ENCODE data around the gene F13A1.
"Not testable (repeated sequence)": the region's sequence is repeated elsewhere in the genome, so short reads cannot be mapped to it uniquely, and the experiment has no call there.

The F13A1 gene

GRCh38 chr6:6320901-6321300, 439 bp upstream of the F13A1 start:
- in situ Hi-C loops (cut with MboI; ENCODE audit: low sequenced_read_pairs): no loop called here

DNA sequence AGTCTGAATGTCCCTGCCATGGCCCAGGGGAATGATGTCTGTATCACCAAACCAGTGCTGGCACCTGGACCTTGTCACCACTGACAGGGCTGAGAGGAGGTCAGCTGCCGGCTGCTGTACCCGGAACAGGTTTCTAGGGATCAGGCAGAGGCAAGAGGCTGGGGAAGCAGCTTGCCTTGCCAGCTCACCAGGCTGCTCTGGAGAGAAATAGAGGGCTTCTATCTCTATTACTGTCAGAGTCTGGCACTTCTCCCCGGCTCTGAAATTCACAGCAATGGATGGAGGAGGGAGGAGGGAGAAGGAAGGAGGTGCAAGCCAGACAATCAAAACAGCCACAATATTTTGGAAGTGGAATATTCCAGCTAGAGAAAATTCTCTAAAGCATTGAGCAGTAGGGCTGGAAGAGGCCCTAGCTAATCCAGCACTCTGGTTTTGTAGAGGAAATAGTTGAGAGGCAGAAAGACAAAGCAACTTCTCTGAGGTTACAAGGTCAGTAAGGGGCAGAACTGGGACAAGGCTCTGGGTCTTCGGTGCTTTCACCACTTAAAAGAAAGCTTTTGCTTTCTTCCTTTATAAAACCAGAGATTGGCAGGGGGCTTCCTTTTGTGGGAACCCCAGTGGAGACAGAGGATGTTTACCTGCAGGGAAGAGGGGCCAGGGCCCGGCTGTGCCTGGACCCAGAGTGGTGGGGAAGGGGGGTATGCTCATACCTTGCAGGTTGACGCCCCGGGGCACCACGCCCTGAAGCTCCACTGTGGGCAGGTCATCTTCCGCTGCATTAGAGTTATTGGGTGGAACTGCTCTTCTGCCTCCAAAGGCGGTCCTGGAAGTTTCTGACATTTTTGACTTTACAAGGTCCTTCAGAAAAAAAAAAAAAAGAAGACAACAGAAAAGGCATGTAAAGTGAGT, 2.4 kb downstream of the F13A1 start:
- in situ Hi-C loops (cut with MboI; ENCODE audit: low sequenced_read_pairs): no loop called here

GRCh38 chr6:6317386-6317785, 3.1 kb downstream of the F13A1 start:
- in situ Hi-C loops (cut with MboI; ENCODE audit: low sequenced_read_pairs): no loop called here

GRCh38 chr6:6315660-6316059, 4.8 kb downstream of the F13A1 start:
- in situ Hi-C loops (cut with MboI; ENCODE audit: low sequenced_read_pairs): no loop called here

- in situ Hi-C loops (cut with MboI; ENCODE audit: low sequenced_read_pairs): no loop called here
Observed at GRCh38 chr6:6314596-6314995, 5.9 kb downstream of the F13A1 start.

DNA sequence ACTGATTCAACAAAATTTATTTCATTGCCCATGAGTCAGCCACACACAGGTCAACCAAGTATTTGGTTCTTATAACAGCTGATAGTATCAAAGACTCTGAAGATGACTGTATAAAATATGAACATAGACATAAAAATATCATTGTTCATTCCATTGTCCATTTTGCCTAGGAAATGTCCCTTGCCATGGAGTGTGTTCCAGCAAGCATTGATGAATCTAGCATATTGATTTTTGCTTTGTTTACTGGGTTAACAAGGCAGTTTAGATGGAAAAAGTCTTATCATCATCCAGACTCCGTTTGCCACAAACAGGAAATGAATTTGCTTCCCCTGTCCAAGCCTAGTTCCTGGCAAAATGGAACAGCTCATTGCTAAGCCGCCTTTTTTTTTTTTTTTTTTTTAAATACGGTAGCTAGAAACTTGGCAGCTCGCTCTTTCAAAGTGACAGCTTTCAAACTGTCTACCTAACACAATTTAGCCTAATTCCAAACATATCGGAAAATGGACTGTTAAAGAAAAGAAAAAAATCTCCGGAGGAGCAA, 7.5 kb downstream of the F13A1 start:
- in situ Hi-C loops (cut with MboI; ENCODE audit: low sequenced_read_pairs): no loop called here

GRCh38 chr6:6305575-6305974, 14.9 kb downstream of the F13A1 start:
- in situ Hi-C loops (cut with MboI; ENCODE audit: low sequenced_read_pairs): no loop called here

DNA sequence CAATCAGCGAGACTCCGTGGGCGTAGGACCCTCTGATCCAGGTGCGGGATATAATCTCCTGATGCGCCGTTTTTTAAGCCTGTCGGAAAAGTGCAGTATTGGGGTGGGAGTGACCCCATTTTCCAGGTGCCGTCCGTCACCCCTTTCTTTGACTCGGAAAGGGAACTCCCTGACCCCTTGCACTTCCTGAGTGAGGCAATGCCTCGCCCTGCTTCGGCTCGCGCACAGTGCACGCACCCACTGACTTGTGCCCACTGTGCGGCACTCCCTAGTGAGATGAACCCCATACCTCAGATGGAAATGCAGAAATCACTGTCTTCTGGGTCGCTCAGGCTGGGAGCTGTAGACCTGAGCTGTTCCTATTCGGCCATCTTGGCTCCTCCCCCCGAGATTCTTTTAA, 20.1 kb downstream of the F13A1 start:
- in situ Hi-C loops (cut with MboI; ENCODE audit: low sequenced_read_pairs): not testable (repeated sequence)

DNA sequence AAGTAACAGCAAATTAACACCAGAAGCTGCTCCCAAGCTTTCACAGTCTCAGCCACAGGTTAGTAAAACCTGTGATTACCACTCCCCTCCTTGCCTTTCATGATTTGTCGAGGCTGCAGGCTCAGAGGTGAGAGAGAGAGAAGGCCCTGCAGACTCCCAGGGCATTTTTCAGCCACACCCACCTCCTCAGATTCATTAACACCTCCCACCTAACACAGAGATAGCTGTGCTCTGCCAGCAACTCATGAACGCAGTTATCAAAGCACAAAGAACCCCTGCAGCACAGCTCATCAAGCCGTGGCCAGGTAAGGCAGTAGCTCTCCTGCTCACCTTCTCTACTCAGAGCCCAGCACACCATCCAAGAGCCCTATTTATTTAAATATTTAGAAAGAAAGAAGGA, 27.1 kb downstream of the F13A1 start:
- in situ Hi-C loops (cut with MboI; ENCODE audit: low sequenced_read_pairs): no loop called here

DNA sequence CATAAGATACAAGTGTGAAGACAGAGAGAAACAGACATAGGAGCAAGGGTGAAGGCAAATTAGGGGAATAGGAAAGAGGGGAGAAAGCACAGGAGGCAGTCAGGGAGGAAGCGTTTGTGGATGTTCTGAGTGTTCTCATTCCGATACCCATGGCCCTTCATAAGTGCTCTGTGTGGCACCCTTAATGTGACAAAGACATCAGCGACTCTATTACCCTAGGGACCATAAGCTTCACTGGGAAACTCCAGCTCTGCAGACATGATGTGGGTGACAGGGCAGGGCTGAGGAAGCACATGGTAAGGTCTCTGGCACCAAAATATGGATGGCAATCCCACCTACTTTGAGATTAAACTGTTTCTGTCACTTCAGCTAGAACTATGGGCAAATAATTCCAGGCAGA, 33.0 kb downstream of the F13A1 start:
- in situ Hi-C loops (cut with MboI; ENCODE audit: low sequenced_read_pairs): no loop called here

GRCh38 chr6:6285679-6286078, 34.8 kb downstream of the F13A1 start:
- in situ Hi-C loops (cut with MboI; ENCODE audit: low sequenced_read_pairs): no loop called here

DNA sequence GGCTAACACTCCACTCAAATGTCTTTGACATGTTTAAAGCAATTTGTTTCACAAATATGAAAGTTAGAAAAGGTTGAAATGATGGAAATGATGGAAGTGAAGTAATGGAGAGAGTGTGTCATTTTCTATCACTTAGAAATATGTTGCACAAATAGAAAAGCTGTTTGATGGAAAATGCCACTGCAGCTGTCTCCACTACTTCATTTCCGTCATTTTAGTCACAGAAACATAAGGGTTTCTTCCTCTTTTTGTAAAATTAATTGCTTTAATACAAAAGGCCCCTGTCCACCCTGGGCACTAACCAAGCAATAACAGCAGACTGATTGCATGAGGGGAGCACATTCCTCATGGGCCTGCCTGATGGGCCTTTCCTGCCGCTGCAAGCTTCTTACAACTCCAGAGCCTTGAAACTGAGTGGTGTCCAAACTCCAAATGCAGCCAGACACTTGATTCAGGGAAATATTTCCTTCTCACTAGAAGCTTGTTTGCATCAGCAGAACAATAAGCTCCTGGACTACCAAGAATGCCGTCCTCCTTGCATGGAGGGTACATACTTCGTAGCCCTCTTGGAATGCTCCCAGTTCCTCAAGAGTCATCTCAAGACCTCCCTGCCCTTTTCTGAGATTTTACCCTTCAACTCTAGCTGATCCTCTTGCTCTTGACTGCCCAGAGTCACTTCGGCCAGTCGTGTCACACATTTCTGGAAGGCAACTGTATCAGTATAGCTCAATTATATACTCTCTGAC, 36.1 kb downstream of the F13A1 start:
- in situ Hi-C loops (cut with MboI; ENCODE audit: low sequenced_read_pairs): no loop called here

GRCh38 chr6:6283746-6284145, 36.7 kb downstream of the F13A1 start:
- in situ Hi-C loops (cut with MboI; ENCODE audit: low sequenced_read_pairs): no loop called here

- in situ Hi-C loops (cut with MboI; ENCODE audit: low sequenced_read_pairs): no loop called here
Observed at GRCh38 chr6:6282716-6283115, 37.7 kb downstream of the F13A1 start.

DNA sequence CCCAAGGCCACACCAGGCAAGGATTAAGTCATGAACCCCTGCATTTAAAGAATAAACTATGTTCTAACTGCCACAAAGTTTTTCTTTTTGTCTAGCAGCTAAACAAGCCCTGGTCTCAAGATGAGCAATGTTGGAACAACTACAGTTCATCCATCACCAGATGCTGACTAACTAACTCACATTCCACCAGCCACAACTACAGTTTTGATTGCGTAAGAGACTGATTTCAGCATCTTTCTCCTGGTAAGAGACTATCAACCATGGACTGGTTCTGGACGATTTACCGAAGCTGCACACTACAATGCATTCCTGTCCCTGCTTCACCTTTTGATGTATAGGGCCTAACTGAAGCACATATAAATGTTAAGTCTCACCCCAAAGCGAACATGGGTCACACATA, 43.0 kb downstream of the F13A1 start:
- in situ Hi-C loops (cut with MboI; ENCODE audit: low sequenced_read_pairs): no loop called here

GRCh38 chr6:6270948-6271535, 49.4 kb downstream of the F13A1 start:
- in situ Hi-C loops (cut with MboI; ENCODE audit: low sequenced_read_pairs): no loop called here

DNA sequence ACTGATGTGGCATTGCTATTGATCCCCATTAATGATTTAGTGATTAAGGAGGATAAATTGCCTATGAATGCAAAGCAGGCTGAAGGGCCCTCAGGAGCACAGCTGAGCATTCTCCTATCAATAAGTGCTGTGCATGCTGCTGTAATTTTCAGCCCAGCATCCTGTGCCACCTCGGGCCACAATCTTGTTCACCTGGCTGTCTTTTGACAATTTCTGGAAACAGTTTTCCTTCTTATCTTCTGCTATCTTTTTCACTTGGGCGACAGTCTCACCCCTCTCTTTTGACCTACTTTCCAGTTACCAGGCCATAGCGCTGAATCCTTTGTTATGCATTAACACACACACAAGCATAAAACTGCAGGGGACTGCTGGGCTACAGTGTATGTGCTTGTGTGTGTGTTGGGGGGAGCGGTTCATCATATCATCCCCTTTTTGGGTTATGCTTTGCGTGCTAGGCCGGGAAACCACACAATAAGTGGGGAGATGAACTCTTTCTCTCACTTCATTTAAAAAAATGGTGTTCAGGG, 60.2 kb downstream of the F13A1 start:
- in situ Hi-C loops (cut with MboI; ENCODE audit: low sequenced_read_pairs): no loop called here

GRCh38 chr6:6256886-6257285, 63.6 kb downstream of the F13A1 start:
- in situ Hi-C loops (cut with MboI; ENCODE audit: low sequenced_read_pairs): no loop called here

GRCh38 chr6:6256259-6256658, 64.2 kb downstream of the F13A1 start:
- in situ Hi-C loops (cut with MboI; ENCODE audit: low sequenced_read_pairs): no loop called here

DNA sequence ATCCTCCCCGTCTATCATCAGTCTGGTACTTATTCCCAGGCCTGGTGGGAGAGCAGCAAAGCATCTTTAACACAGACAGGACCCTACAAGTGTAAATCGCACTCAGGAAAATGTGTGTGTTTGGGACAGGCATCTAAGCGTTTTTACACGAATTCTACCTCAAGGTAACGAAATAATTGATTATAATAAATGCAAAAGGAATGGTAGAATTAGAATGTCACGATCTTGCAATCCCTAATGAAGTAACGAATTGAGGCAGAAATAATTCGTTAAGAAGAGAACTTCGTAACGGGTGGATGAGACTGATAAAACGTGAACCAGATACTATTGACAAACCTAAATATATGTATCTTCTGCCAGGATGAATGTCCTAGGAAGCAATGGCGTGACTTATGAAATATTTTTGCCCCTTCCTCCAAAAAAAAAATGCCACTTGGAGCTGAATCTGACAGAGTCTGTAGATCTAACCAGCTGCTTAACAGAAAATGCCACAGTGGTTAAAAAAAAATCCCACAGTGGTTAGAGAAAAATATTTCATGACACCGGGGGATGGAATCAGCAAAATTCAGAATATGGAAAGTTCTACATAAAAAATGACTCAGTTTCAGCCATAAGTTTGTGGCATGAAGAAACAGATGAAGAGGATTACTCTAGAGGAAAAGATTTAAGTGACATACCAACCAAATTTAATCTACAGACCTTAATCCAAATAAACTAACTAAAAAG, 68.7 kb downstream of the F13A1 start:
- in situ Hi-C loops (cut with MboI; ENCODE audit: low sequenced_read_pairs): no loop called here

- in situ Hi-C loops (cut with MboI; ENCODE audit: low sequenced_read_pairs): no loop called here
Observed at GRCh38 chr6:6248651-6249050, 71.8 kb downstream of the F13A1 start.
